PC-3 (cell line): ENCODE measurements around the gene TNFAIP8. TPM values are rescaled to one million over a fixed set of nuclear protein-coding genes. Genes with fewer than 3 reads are reported as not detected.

Experiments
- ATAC-seq: fragments of 200-7000 bp; cut with Tn5 transposase; 2 replicates; pipeline ENCODE4 v1.9.1; 2020; ENCODE audit warnings: mild to moderate bottlenecking, moderate library complexity
- BruUV-seq: library from RNA; stranded (reverse); fragments of 400-500 nt; replicated peaks from 2 replicates; lab custom pipeline; 2021; lab: Mats Ljungman, UMichigan
- CTCF ChIA-PET: fragments of 300-600 bp; sonication (Branson Sonifier 250); formaldehyde crosslinking; loops from one replicate; lab custom pipeline; 2022; ENCODE audit warnings: antibody characterized with exemption; lab: Charles Lee
- POLR2A ChIA-PET: fragments of 300-600 bp; sonication (Branson Sonifier 250); formaldehyde crosslinking; loops from one replicate; lab custom pipeline; 2022; ENCODE audit warnings: antibody characterized with exemption; ENCODE audit not compliant: unreplicated experiment; lab: Charles Lee
- DNase-seq: peaks from one replicate; pipeline ENCODE4 v3.0.0-alpha.2; 2015
- H2AFZ ChIP-seq: fragments of 300-600 bp; sonication (generic); 2 replicates; pipeline ENCODE4 v1.6.0; 2016; ENCODE audit warnings: antibody characterized with exemption, low read length
- H3F3A ChIP-seq: fragments of 300-600 bp; sonication (generic); one replicate; pipeline ENCODE4 v1.6.0; 2017; ENCODE audit warnings: antibody characterized with exemption, low read length, control low read depth, mild to moderate bottlenecking; ENCODE audit not compliant: unreplicated experiment
- H3K27ac ChIP-seq: fragments of 300-600 bp; sonication (generic); 2 replicates; pipeline ENCODE4 v1.5.1; 2016; ENCODE audit warnings: mild to moderate bottlenecking, low read length
- H3K27me3 ChIP-seq: fragments of 300-600 bp; sonication (generic); 2 replicates; pipeline ENCODE4 v1.6.1; 2016; ENCODE audit warnings: low read length, mixed read lengths
- H3K36me3 ChIP-seq: fragments of 300-600 bp; sonication (generic); 2 replicates; pipeline ENCODE4 v1.6.1; 2016; ENCODE audit warnings: low read depth, mixed run types, low read length, mixed read lengths
- H3K4me1 ChIP-seq: fragments of 300-600 bp; sonication (generic); 2 replicates; pipeline ENCODE4 v1.5.1; 2016; ENCODE audit warnings: low read length; ENCODE audit not compliant: insufficient read depth
- H3K4me2 ChIP-seq: fragments of 300-600 bp; sonication (generic); 2 replicates; pipeline ENCODE4 v1.6.0; 2016; ENCODE audit warnings: low read length
- H3K4me3 ChIP-seq: fragments of 300-600 bp; sonication (generic); 2 replicates; pipeline ENCODE4 v1.5.1; 2016; ENCODE audit warnings: mild to moderate bottlenecking, low read length, mixed read lengths
- H3K79me2 ChIP-seq: fragments of 300-600 bp; sonication (generic); 2 replicates; pipeline ENCODE4 v1.6.1; 2017; ENCODE audit warnings: low read length, mixed read lengths
- H3K9ac ChIP-seq: fragments of 300-600 bp; sonication (generic); 2 replicates; pipeline ENCODE4 v1.6.0; 2016; ENCODE audit warnings: mild to moderate bottlenecking, low read length
- H3K9me2 ChIP-seq: fragments of 300-600 bp; sonication (generic); replicated peaks from 2 replicates; pipeline ENCODE4 v1.6.1; 2016; ENCODE audit warnings: mixed run types, low read length, mixed read lengths
- H3K9me3 ChIP-seq: fragments of 300-600 bp; sonication (generic); 2 replicates; pipeline ENCODE4 v1.6.1; 2016; ENCODE audit warnings: low read length, mixed read lengths
- H4K20me1 ChIP-seq: fragments of 300-600 bp; sonication (generic); 2 replicates; pipeline ENCODE4 v1.6.1; 2016; ENCODE audit warnings: low read length, mixed read lengths
- EZH2 ChIP-seq: fragments of 300-600 bp; sonication (generic); IDR thresholded peaks from one replicate; pipeline ENCODE4 v1.6.1; 2017; ENCODE audit warnings: antibody characterized with exemption, mild to moderate bottlenecking, low read length; ENCODE audit not compliant: unreplicated experiment
- EZH2phosphoT487 ChIP-seq: fragments of 300-600 bp; sonication (generic); IDR thresholded peaks from 2 replicates; pipeline ENCODE4 v1.6.1; 2018; ENCODE audit warnings: mild to moderate bottlenecking, antibody characterized with exemption, low read length, borderline replicate concordance
- intact Hi-C: fragments of 100-400 bp; cut with micrococcal nuclease; formaldehyde crosslinking; loops from 2 replicates; pipeline ENCODE4 v1.9.0; 2023
- total RNA-seq: library from RNA; depleted of rRNA; stranded (reverse); fragments of >200 nt; gene quantifications from 2 replicates; pipeline ENCODE4 v1.2.3, GENCODE V29; 2014
- TF ChIP-seq, protein P1 (sequence below): fragments of 300-600 bp; sonication (generic); conservative IDR thresholded peaks from 2 replicates; pipeline ENCODE4 v1.5.1; 2017; ENCODE audit warnings: antibody characterized with exemption, low read depth, mild to moderate bottlenecking, low read length

The TNFAIP8 gene
- total RNA-seq, 1 experiment from 2014 or later = 20.0 TPM

DNA sequence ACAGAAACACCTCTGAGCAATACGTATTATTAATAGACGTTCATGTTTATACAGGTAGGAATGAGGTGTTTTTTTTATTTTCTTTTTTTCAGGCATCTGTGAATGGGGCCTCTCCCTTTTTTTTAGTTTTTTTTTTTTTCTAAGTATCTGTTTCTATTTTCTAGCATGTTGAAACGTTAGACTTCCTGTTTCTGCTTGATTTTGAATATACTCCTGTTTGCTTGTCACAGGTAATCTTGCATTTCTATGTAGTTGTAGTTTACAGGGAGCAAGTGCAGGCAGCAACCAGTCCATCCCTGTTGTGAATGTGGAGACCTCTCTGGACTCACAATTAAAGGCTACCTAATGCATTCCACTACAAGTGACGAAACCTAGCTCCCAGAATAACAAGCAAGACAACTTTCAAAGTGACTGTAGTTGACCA is 22.8 kb upstream of the TNFAIP8 start:
- intact Hi-C loops = no loop called here
- Histone ChIP-seq H4K20me1 (no peaks in the 10 kb centered on the region), H3K4me3 (no peak overlapping the region), H3K79me2 (no peaks in the 10 kb centered on the region), H3F3A (no peaks in the 10 kb centered on the region), H3K4me1 (peaks cover 3% of the 10 kb centered on the region; the same call in 1 of the 2 replicates), H3K9ac (no peak overlapping the region), H2AFZ (no peak overlapping the region), H3K27ac (no peak overlapping the region), H3K4me2 (no peak overlapping the region), H3K9me2 (no peaks in the 10 kb centered on the region), H3K9me3 (no peaks in the 10 kb centered on the region), H3K36me3 (no peaks in the 10 kb centered on the region), H3K27me3 (no peaks in the 10 kb centered on the region)
- ChIA-PET POLR2A (no interaction called here), CTCF (no interaction called here)
- no TSS peak for BruUV-seq
- TF ChIP-seq EZH2 (no peak), EZH2phosphoT487 (no peak)
- TF ChIP-seq, protein P1, sequence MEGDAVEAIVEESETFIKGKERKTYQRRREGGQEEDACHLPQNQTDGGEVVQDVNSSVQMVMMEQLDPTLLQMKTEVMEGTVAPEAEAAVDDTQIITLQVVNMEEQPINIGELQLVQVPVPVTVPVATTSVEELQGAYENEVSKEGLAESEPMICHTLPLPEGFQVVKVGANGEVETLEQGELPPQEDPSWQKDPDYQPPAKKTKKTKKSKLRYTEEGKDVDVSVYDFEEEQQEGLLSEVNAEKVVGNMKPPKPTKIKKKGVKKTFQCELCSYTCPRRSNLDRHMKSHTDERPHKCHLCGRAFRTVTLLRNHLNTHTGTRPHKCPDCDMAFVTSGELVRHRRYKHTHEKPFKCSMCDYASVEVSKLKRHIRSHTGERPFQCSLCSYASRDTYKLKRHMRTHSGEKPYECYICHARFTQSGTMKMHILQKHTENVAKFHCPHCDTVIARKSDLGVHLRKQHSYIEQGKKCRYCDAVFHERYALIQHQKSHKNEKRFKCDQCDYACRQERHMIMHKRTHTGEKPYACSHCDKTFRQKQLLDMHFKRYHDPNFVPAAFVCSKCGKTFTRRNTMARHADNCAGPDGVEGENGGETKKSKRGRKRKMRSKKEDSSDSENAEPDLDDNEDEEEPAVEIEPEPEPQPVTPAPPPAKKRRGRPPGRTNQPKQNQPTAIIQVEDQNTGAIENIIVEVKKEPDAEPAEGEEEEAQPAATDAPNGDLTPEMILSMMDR = no peak
- no peak for ATAC-seq
- no peak for DNase-seq

- Histone ChIP-seq H3K9me2 (no peaks in the 10 kb centered on the region), H3K36me3 (no peaks in the 10 kb centered on the region), H3K4me3 (no peak overlapping the region), H2AFZ (no peak overlapping the region), H3K27ac (no peak overlapping the region), H3F3A (no peaks in the 10 kb centered on the region), H3K9ac (no peak overlapping the region), H3K27me3 (no peaks in the 10 kb centered on the region), H3K9me3 (no peaks in the 10 kb centered on the region), H3K4me1 (peaks cover 3% of the 10 kb centered on the region; the same call in 1 of the 2 replicates), H3K79me2 (no peaks in the 10 kb centered on the region), H3K4me2 (no peak overlapping the region), H4K20me1 (no peaks in the 10 kb centered on the region)
- TF ChIP-seq, protein P1 = no peak
- TF ChIP-seq EZH2phosphoT487 (no peak), EZH2 (no peak)
- POLR2A ChIA-PET = no interaction called here
- CTCF ChIA-PET = no interaction called here
- intact Hi-C loops = no loop called here
- no TSS peak for BruUV-seq
- ATAC-seq (no peak), DNase-seq (no peak)
Observed at GRCh38 chr5:119333421-119333851, 22.4 kb upstream of the TNFAIP8 start.

DNA sequence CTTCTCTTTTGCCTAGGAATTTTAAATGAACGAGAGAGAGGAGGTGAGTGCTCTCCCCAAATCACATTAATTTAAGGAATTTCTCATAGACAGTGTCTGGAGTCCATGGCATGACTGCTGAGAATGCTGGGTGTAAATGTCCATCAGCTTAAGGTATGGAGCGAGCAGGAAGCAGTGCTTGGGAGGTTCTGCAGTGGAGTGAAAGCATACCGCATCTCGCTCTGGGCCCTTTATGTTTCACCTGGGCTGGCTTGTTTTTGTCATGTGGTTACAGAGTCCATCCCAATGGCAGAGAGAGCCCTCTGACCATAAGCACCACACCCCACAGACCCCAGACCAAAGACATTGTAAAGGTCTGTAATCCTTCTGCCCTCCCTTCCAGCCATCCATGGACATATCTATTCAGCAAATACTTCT is 20.6 kb upstream of the TNFAIP8 start:
- Histone ChIP-seq H3K4me3 (no peak overlapping the region), H3K9me3 (no peaks in the 10 kb centered on the region), H3K27me3 (no peaks in the 10 kb centered on the region), H3K79me2 (no peaks in the 10 kb centered on the region), H3K4me2 (no peak overlapping the region), H3K9me2 (no peaks in the 10 kb centered on the region), H3K27ac (no peak overlapping the region), H4K20me1 (no peaks in the 10 kb centered on the region), H2AFZ (no peak overlapping the region; the same call in 1 of the 2 replicates), H3K4me1 (peaks cover 3% of the 10 kb centered on the region; the same call in 1 of the 2 replicates), H3F3A (no peaks in the 10 kb centered on the region), H3K9ac (no peak overlapping the region), H3K36me3 (no peaks in the 10 kb centered on the region)
- ChIA-PET CTCF (interaction anchor here (1.0 kb wide), 1 partner anchor 77 kb away, joined by 3 read pairs; no protein-coding TSS in a partner anchor), POLR2A (no interaction called here)
- ATAC-seq (peak; percentile 24), DNase-seq (no peak)
- no TSS peak for BruUV-seq
- no peak for TF ChIP-seq EZH2
- TF ChIP-seq, protein P1 = no peak
- TF ChIP-seq EZH2phosphoT487 = no peak
- intact Hi-C loops = loop anchor here (1.0 to 5.0 kb wide), 3 partner anchors 77 to 347 kb away; partner anchors contain the start of gene DTWD2
